AG08396 (cell line): ENCODE results near the gene CMTM4.
"Not testable (repeated sequence)": the region's sequence is repeated elsewhere in the genome, so short reads cannot be mapped to it uniquely, and the experiment has no call there.

Experiments
- DNase-seq: peaks from one replicate; pipeline ENCODE4 v3.0.0; 2012; ENCODE audit warnings: low spot score, mixed read lengths

Gene CMTM4

DNA sequence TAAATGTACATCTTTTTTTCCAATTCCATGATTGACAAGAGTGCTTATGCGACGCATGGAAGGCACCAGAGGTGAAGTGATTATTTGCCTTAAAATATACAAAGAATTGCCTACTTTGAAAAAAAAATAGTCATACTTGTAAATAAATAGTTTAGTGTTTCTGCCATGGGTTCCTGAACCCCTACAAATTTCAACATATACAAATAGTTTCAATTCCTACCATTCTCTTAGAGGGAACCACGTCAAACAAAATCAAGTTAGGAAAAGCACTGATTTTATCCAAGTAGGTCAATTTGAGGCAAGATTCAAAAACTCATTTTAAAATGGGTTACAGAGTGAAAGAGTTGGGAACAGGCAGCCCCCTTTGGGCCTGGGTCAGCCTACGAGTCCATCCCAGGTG lies 80.4 kb downstream of the CMTM4 start:
- DNase-seq: no peak

- no peak for DNase-seq
Measured at GRCh38 chr16:66614161-66614802, 82.3 kb downstream of the CMTM4 start.

- no peak for DNase-seq
Measured at GRCh38 chr16:66612422-66612821, 84.1 kb downstream of the CMTM4 start.

DNA sequence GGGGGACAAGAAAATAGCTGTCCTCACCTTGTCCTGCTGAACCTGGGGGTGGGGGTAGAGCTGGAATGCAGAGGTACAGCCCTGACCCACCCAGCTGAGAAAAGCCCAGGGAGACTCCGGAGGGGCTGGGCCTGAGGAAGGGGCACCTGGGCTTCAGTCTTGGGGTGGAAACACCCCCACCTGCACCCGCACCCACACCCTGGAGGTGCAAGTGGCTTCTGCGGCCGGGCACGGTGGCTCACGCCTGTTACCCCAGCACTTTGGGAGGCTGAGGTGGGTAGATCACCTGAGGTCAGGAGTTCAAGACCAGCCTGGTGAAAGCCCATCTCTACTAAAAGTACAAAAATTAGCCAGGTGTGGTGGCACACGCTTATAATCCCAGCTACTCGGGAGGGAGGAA lies 84.6 kb downstream of the CMTM4 start:
- DNase-seq: not testable (repeated sequence)

- no peak for DNase-seq
Measured at GRCh38 chr16:66610111-66610820, 86.3 kb downstream of the CMTM4 start.

DNA sequence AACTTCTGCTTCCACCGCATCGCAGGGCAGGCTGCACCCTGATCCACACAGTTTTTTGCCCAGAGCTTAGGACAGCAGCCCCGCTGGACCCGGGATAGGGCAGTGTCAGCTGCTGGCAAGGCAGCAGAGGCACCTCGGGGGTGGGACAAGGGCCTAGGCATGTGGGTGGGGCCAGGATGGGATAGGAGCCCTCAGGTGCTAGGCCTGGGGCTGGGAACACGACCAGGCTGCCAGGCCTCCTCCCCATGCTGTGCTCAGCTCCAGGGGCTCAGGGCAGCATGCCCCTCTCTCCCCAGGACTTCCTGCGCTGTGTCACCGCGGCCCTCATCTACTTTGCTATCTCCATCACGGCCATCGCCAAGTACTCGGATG lies 87.4 kb downstream of the CMTM4 start:
- DNase-seq: no peak

GRCh38 chr16:66608241-66609138 lies 88.1 kb downstream of the CMTM4 start:
- DNase-seq: peak; percentile 93

GRCh38 chr16:66605979-66606751 lies 90.4 kb downstream of the CMTM4 start:
- no peak for DNase-seq

DNA sequence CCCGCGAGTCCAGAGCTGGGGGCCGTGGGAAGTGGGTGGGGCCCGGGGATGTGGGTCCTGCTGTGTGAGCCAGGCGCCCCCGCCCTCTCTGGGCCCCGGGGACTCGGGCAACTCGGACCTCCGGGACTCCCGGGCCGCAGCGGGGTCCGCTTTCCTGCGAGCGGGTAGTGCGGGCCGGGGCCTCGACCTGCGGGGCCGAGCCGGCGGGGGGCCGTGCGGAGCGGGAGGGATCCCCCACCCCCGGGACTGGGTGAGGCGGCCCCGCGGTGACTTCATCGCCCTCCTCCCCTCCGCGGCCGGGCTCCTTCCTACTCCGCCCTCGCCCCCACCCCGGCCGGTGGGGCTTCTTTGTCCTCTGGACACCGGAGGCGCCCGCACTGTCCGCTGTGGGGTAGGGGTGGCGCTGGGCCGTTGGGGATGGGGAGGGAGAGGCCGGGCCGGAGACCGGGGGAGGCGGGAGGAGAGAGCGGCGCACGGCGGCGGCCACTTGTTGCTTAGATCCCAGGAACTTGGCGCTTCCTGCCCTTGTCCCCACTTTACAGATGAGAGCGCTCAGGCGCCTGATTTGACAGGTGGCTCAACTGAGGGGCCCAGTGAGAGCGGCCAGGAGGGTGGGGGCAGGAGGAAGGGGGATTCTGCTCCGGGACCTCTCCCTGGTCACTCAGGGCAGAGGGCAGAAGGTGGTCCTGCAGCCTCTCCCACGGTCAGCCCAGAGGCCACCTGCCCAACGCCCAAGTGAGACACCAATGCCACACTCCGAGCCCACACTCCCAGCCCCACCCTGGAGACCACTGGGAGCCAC lies 91.2 kb downstream of the CMTM4 start:
- DNase-seq: peak; percentile 82

DNA sequence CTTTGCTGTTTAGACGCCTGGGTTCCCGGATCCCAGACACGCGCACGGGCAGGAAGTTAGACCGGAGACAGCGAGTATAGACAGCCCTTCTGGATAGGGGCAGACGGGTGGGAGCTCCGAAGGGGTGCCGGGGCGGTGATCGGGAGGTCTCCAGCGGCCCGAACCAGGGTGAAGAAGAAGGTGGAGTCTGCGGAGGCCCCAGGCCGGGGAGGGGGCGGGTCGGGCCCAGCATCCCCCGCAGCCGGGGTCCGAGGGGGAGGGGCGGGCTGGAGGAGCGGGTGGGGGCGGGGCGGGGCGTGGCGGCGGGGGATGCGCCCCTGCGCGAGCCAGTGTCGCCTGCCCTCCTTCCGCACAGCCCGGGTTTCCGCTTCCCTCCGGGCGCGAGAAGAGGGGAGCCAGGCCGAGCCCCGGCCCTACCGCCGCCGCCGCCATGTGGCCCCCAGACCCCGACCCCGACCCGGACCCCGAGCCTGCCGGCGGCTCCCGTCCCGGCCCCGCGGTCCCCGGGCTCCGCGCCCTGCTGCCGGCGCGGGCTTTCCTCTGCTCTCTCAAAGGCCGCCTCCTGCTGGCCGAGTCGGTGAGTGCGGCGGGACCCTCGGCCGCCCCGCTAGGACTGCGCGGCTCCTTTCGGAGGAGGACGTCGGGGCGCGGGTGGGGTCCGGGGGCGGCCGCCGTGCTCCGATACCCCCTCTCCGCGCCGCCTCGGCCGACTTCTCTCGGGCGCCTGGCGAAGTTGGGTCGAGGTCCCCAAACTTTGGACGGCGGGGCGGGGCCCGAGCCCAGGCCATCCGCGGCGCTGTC lies 92.0 kb downstream of the CMTM4 start, which contains the start of gene CMTM3:
TSS of gene CMTM3 (plus strand) at position 329 of the 801 bp plus-strand sequence. CDS start at position 431, 102 bp downstream.
- peak; percentile 89 for DNase-seq

- DNase-seq: peak; percentile 70
Measured at GRCh38 chr16:66603537-66604375, 92.8 kb downstream of the CMTM4 start.

DNA sequence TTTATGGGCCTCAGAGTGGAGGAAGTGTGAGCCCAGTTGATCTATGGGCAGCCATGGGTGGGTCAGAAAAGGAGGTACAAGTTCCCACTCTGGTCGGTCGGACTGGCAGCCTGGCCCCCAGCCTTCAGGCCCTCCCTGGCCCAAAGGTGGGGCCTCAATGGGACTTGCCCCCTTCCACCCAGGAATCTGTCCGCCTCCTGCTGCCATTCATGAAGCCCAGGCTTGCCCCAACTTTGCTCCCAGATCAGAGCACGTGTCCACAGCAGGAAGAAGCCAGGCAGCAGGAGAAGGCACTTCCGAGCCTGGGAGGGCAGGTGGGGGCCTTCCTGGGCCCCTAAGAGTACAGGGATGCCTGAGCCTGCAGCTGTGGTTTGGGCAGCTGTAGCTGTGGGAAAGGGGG lies 95.1 kb downstream of the CMTM4 start:
- no peak for DNase-seq

DNA sequence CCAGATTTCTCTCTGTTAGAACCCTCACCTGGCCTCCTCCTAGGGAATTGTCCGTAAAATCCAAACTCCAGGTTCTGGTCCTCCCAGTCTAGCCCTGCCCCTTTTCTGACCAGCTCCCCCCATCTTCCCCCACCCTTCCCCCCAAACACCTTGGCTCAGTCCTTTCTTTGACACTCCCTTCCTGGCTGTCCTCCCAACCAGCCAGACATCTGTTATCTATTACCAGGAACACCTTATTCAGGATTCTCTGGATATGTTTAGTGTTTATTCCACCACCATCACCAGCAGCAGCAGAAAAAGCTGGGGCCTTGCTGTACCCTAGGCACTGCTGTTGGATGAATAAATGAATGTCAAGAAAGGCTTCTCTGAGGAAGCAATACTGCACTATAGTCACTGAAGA lies 96.1 kb downstream of the CMTM4 start:
- DNase-seq: no peak

GRCh38 chr16:66599726-66600125 lies 96.8 kb downstream of the CMTM4 start:
- DNase-seq: no peak

DNA sequence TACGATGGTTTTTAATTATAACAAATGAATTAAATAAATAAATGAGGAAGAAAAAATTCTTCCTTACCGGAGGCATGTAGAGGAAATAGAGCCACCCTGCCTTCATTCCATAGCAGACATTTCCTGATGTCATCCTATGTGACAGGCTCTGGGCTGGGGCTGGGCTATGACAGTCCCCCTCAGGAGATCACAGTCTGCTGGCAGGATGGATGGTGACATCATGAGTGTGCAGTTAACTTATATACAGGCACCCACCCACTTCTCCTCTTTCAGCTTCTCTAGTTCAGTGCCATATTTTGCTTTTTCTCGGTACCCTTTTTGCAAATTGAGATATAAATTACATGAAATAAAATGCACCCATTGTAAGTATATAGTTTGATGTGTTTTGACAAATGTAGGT lies 98.4 kb downstream of the CMTM4 start:
- no peak for DNase-seq

DNA sequence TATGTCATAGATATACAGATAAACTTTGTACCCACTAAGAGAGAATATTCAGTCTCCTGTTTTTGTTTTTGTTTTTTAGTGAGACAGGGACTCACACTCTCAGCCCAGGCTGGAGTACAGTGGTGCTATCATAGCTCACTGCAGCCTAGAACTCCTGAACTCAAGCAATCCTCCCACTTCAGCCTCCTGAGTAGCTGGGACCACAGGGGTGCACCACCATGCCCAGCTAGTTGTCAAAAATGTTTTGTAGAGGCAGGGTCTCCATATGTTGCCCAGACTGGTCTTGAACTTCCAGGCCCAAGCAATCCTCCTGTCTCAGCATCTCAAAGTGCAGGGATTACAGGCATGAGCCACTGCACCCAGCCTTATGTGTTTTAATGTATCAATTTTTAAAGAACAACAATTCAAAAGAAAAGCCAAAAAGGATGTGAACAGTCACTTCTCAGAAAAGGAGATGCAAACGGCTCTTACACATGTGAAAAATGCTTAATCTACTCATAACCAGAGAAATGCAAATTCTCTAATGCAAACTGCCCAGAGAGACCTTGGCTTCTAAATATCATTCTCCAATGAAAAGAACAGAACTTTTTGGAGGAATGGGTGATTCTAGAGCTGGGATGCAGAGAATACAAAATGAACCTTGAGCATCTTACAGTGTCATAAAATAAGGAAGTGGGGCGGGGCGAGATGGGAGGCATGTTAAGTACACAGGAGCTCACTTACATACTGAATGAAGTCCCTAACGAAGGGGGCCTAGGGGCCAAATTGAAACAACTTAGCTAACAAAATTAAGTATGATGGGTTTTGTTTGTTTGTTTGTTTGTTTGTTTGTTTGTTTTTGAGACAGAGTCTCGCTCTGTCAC lies 99.3 kb downstream of the CMTM4 start:
- no peak for DNase-seq

DNA sequence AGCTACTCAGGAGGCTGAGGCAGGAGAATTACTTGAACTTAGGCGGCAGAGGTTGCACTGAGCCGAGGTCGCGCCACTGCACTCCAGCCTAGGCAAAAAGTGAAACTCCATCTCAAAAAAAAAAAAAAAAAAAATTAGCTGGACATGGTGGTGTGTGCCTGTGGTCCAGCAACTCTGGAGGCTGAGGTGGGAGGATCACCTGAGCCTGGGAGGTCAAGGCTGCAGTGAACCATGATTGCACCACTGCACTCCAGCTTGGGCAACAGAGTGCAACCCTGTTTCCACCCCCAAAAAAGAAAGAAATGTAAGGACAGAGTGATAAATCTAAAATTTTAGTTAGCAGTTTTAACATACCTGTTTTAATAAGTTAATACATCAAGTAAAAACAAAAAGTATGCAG lies 100.0 kb downstream of the CMTM4 start:
- DNase-seq: not testable (repeated sequence)

- no peak for DNase-seq
Measured at GRCh38 chr16:66594739-66595138, 101.8 kb downstream of the CMTM4 start.
